WERI-Rb-1 (cell line): ENCODE results near the gene UGT1A8.

Source experiments
- DNase-seq: peaks from one replicate; pipeline ENCODE4 v3.0.0-alpha.2; 2020
- H3K27ac ChIP-seq: fragments of 250-450 bp; sonication (Bioruptor Pico); 2 replicates; pipeline ENCODE4 v1.5.1; 2020; ENCODE audit warnings: mild to moderate bottlenecking, moderate library complexity
- H3K27me3 ChIP-seq: fragments of 250-450 bp; sonication (Bioruptor Pico); 2 replicates; pipeline ENCODE4 v1.5.1; 2021; ENCODE audit warnings: mild to moderate bottlenecking, low read depth, moderate library complexity; ENCODE audit not compliant: insufficient read depth, severe bottlenecking
- H3K36me3 ChIP-seq: fragments of 250-450 bp; sonication (Bioruptor Pico); 2 replicates; pipeline ENCODE4 v1.5.1; 2020; ENCODE audit warnings: mild to moderate bottlenecking, moderate library complexity
- H3K4me3 ChIP-seq: 2 replicates; pipeline ENCODE4 v1.5.1; 2011; ENCODE audit warnings: low read depth, mild to moderate bottlenecking, control low read depth, low read length
- H3K9me3 ChIP-seq: fragments of 250-450 bp; sonication (Bioruptor Pico); 2 replicates; pipeline ENCODE4 v1.5.1; 2021; ENCODE audit warnings: mild to moderate bottlenecking, moderate library complexity; ENCODE audit not compliant: severe bottlenecking
- TF ChIP-seq, protein P1 (sequence below): IDR thresholded peaks from 2 replicates; pipeline ENCODE4 v1.5.1; 2011; ENCODE audit warnings: low read depth, mild to moderate bottlenecking, control low read depth, inconsistent platforms, low read length

UGT1A8 gene

GRCh38 chr2:233791151-233791882 is 173.9 kb downstream of the UGT1A8 start:
- TF ChIP-seq, protein P1, sequence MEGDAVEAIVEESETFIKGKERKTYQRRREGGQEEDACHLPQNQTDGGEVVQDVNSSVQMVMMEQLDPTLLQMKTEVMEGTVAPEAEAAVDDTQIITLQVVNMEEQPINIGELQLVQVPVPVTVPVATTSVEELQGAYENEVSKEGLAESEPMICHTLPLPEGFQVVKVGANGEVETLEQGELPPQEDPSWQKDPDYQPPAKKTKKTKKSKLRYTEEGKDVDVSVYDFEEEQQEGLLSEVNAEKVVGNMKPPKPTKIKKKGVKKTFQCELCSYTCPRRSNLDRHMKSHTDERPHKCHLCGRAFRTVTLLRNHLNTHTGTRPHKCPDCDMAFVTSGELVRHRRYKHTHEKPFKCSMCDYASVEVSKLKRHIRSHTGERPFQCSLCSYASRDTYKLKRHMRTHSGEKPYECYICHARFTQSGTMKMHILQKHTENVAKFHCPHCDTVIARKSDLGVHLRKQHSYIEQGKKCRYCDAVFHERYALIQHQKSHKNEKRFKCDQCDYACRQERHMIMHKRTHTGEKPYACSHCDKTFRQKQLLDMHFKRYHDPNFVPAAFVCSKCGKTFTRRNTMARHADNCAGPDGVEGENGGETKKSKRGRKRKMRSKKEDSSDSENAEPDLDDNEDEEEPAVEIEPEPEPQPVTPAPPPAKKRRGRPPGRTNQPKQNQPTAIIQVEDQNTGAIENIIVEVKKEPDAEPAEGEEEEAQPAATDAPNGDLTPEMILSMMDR: no peak
- H3K27ac ChIP-seq: no peak overlapping the region
- H3K9me3 ChIP-seq: no peaks in the 10 kb centered on the region
- H3K36me3 ChIP-seq: no peaks in the 10 kb centered on the region
- no peak for DNase-seq
- no peaks in the 10 kb centered on the region for H3K27me3 ChIP-seq
- H3K4me3 ChIP-seq: no peak overlapping the region

DNA sequence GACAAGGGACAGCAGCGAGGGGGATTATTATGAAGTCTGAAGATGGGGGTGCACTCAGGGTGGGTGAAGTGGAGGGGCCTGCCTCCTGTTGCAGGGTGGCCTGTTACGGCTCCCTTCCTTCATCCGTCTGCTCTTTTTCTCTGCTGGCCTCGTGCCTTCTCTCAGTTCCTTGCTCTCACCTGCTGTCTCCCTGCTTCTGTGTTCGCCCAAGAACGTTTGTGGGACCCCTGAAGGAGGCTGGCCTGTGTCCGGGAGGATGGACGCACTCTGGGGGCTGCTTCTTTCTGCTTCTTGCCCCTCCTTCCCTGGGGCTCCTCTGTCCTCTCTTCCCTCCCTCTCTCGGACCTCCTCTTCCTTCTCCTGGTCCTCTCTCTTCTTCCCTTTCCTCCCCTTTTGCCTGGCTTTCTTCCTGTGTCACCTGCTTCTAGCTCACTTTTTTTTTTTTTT is 174.5 kb downstream of the UGT1A8 start:
- Histone ChIP-seq H3K36me3 (no peaks in the 10 kb centered on the region), H3K9me3 (no peaks in the 10 kb centered on the region), H3K4me3 (no peak overlapping the region), H3K27ac (no peak overlapping the region), H3K27me3 (no peaks in the 10 kb centered on the region)
- DNase-seq: no peak
- TF ChIP-seq, protein P1: no peak

DNA sequence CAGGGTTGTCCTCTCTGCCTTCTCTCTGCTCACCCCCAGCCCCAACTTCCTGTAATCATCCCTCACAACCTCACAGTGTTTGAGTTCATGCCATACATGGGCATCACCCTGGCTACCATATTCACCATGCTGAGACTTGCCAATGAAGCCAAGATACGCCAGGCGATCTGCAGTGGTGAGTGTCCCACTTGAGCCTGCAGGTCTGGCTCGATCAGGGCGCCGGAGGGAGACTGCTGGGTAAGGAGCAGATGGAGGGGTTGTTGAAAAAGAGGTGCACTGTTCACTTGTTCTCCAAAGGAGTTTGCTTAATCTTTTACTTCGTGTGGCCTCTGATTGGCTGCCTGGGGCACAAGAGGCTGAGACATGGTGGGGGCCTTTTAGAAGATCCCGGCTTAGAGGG is 175.3 kb downstream of the UGT1A8 start:
- H3K36me3 ChIP-seq: no peaks in the 10 kb centered on the region
- no peaks in the 10 kb centered on the region for H3K9me3 ChIP-seq
- no peak overlapping the region for H3K4me3 ChIP-seq
- TF ChIP-seq, protein P1: no peak
- H3K27me3 ChIP-seq: no peaks in the 10 kb centered on the region
- H3K27ac ChIP-seq: no peak overlapping the region
- DNase-seq: no peak

DNA sequence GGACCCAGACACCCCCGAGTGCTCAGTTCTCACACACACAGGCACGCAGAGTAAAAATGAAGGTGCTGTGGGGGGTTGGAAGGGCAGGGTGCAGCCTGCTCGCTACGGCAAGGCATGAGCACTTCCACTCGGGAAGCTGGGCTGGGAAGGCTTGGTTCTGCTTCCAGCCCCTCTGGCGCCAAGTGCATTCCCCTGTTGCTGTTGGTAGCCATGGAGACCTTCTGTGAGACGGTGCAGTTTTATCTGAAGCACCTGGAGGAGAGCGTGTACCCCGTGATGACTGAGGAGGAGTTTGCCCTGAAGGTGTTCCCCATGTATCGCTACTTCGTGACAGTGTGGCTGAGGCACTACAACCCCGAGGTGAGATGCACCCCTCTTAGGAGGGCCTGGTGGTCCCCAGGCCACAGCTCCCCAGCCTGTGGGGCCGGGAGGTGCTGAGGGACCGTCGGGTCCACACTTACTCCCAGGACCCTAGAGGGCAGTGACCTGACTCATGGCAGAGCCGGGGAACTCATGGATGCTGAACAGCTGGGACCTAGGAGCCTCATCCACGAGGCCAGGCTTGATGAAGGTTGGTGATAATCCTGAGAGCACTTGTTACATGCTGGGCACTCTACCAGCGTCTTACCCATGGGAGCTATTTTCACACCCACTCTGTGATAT is 176.2 kb downstream of the UGT1A8 start:
- no peak for DNase-seq
- Histone ChIP-seq H3K4me3 (no peak overlapping the region), H3K27ac (no peak overlapping the region)

GRCh38 chr2:233794128-233794658 is 176.8 kb downstream of the UGT1A8 start:
- no peak for DNase-seq
- H3K36me3 ChIP-seq: no peaks in the 10 kb centered on the region
- TF ChIP-seq, protein P1: no peak
- no peak overlapping the region for H3K4me3 ChIP-seq
- H3K9me3 ChIP-seq: no peaks in the 10 kb centered on the region
- H3K27me3 ChIP-seq: no peaks in the 10 kb centered on the region
- H3K27ac ChIP-seq: no peak overlapping the region

More for the DNA sequence above, 176.2 kb downstream of the UGT1A8 start:
- Histone ChIP-seq H3K27me3 (no peaks in the 10 kb centered on the region), H3K9me3 (no peaks in the 10 kb centered on the region), H3K36me3 (no peaks in the 10 kb centered on the region)
- TF ChIP-seq, protein P1: no peak
